A549 treated with RU486 at 1 μM for 4 hours (cell line): ENCODE measurements around the gene CIART. TPM values are rescaled to one million over a fixed set of nuclear protein-coding genes. Genes with fewer than 3 reads are reported as not detected.

ENCODE experiments used
- total RNA-seq: library from RNA; stranded (reverse); fragments of 200-300 nt; extraction: Qiagen RNA extraction; gene quantifications from 5 replicates; pipeline ENCODE4 v1.2.3, GENCODE V29; 2022; ENCODE audit warnings: low read depth

Gene CIART, protein sequence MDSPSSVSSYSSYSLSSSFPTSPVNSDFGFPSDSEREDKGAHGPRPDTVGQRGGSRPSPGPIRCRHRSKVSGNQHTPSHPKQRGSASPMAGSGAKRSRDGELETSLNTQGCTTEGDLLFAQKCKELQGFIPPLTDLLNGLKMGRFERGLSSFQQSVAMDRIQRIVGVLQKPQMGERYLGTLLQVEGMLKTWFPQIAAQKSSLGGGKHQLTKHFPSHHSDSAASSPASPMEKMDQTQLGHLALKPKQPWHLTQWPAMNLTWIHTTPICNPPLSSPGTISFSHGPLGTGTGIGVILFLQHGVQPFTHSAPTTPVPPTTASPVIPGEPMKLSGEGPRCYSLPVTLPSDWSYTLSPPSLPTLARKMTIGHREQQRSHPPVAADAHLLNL
- 0.22 to 0.69 TPM (median 0.43 TPM) in 5 replicates for total RNA-seq

DNA sequence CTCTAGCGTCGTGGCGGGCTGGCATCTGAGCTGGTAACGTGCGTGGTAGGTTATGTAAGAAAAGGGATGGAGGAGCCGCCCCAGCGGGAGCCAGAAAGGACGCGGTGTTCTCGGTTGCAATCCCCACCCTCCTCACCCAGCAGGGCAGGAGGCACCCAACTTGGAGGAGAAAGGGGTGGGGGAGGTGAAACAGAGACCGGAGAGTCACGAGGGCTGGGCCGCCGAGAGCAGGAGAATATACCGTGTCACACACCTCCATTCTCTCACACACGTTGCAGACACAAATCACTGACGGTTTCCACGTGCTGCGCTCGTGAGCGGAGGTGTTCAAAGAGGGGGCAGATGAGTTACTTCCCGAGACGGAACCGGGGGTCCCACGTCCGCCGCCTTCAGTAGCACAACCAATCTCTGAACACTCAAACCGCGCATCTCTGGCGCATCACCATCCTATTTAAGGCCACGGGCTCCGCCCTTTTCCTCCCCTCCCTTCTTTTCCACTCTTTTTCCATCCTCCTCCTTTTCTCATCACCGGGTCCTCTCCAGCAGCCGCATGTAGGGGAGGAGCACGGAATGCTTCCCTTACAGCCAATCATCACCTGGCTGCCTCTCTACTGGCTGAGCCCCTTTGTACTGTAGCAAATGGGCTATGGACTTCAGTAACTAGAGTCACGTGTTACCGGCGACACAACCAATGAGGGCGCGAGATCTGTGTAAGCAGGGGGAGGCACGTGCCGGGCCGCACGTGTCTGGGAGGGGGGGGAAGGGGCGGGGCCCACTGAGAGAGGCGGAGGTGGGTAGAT is at the start of gene CIART:
Gene CIART (plus strand): TSS at position 797 of the 800 bp plus-strand sequence. CDS start 714 bp downstream, outside the sequence.

DNA sequence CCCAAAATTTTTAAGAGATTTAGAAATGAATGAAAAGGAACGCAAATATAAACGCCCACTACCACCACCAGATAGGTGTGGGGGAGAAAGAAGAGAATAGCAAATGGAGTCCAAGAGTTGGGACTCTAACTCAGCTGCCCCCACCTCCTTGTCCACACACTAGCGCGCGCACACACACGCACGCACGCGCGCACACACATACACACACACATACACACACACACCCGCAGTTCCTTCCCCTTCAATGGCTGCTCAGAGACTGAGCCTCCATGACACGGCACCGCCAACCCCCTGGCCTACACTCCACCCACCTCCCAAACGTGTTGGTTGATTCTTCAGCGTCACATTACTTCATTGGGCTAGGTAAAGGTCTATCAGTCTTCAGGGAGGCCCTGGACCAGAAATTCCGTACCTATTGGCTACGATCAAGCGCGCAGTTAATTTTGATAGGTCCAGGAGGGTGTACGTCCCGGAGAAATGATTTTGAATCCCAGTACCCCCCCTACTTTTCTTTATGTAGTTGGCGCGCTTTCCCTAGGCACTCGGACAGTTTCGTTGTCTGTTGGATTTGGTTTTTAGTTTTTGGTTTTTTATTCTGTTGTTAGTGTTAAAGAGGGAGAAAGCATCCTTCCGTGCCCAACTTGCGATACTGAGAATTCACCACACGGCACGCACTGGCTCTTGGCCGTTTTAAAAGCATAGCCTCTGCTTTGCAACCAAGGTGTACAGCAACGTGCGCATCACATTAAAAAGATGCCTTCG is 46.3 kb upstream of the CIART start, which contains the start of gene ANP32E:
Gene ANP32E (minus strand): TSS at position 261 of the 762 bp plus-strand sequence. CDS start 326 bp downstream, outside the sequence.

DNA sequence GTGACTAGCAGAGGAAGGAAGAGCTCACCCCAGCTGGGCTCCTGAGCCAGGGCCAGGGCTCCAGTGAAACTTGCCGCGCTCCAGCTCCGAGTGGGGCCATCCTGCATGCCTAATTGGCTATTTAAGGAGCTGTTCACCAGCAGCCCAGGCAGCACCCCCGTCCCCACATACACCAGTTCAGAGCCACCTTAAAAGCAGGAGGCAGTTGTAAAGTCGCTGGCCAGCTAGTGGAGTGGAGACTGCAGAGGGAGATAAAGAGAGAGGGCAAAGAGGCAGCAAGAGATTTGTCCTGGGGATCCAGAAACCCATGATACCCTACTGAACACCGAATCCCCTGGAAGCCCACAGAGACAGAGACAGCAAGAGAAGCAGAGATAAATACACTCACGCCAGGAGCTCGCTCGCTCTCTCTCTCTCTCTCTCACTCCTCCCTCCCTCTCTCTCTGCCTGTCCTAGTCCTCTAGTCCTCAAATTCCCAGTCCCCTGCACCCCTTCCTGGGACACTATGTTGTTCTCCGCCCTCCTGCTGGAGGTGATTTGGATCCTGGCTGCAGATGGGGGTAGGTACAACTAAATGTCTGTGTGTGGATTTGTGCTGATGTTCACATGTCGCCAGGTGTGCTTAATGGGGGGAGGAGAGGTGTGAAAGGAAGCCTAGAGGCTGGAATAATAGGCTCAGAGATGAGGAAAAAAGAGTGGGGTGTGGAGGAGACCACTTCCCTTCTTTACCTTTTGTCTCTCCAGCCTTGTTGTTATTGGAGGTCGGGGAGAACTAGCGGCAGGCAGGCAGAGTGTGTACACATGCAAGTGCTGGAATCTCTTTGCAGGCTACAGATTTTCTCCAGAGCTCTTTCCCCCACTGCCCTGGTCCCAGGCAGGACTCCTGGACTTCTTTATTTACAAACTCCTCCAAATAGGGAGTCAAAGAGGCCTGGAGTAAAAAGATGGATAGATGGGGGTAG is 24.4 kb upstream of the CIART start, which contains the start of gene CA14:
Gene CA14 (plus strand): TSS at position 151 of the 962 bp plus-strand sequence. CDS start 355 bp downstream, at position 506.

DNA sequence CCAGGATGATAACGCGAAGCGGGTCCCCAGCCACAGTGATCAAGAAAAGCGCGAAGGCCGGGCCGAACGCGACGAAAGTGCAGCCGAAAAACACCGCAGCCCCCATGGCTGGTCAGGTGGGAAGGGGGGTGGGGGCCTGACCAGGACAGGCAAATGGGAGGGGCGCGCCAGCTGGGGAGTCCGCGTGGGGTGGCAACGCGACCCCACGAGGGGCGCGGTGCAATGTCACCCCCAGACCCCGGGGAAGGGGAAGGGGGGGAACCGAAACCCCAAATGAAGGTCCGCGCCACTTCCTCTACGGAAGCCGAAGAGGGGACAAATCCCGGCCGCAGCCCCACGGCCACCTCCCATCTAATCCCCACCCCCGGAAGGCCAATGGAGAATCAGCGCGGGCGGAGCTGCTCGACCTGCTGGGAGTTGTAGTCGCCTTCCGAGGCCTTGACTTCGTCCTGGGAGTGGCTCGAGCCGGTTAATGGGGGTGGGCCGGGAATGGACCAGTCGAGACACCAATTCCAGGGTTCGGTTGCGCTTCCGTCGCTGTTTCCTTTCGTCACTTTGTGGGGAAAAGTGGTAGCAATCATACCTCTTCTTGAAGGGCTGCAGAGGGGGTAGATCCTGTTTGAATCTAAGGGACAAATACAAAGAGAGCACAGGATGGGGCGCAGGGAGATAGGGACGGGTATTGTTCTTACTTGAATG is 13.5 kb upstream of the CIART start, which contains the start of gene APH1A:
Gene APH1A (minus strand): TSS at position 312 of the 699 bp plus-strand sequence. CDS start 206 bp downstream, at position 106.

DNA sequence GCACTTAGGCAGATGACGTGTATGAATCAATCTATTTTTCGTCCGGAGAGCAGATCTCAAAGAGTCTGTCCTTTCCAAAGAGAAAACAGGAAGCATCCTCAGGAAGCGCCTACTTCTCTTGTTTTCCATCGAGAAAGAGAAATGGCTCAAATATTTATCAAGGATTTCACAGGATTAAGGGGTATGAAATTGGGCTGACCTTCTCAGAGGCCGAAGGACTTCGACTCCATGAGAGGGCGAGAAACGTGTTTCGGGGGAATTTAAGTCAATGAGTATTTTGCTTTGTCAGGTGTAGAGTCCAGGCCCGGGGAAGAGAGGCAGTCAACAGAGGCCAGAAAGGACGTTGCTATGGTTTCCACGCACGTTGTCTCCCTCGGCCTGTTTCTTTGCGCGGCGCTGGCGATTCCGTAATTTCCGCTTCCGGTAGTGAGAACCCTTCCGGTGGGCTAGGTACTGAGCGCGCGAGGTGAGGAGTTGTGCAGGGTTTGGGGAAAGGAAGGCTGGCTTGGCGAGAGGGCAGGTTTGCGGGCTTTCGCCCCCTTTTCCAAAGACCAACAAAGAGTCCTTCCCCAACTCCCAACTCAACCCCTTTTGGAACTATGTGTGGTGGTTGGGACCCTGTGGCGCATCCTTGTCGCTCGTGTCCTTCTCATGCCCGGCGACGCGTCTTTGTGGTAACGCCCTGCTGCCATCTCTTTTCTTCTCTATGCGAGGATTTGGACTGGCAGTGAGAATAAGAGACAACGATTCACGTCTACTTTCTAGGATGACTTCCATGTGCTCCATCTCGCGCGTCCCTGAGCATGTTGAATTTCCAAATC is 11.3 kb downstream of the CIART start, which contains the start of gene MRPS21:
Gene MRPS21 (plus strand): TSS at position 429 of the 821 bp plus-strand sequence. CDS start 506 bp downstream, outside the sequence.

Other genes starting within 250 kb of the CIART start
- 16.1 to 17.5 TPM (median 16.9 TPM) in 5 replicates for gene VPS45, start 214.8 kb upstream of the CIART start, total RNA-seq
- 6.9 to 9.4 TPM (median 8.3 TPM) in 5 replicates for gene PLEKHO1, start 132.6 kb upstream of the CIART start, total RNA-seq
- gene ANP32E, start 46.4 kb upstream of the CIART start, total RNA-seq = 36.2 to 67.0 TPM (median 52.2 TPM) in 5 replicates
- gene CA14, start 24.8 kb upstream of the CIART start, total RNA-seq = not detected in 5 replicates
- gene APH1A, start 13.5 kb upstream of the CIART start, total RNA-seq = 119 to 140 TPM (median 134 TPM) in 5 replicates
- 0.13 to 0.70 TPM (median 0.40 TPM) in 5 replicates for gene C1orf54, start 9.8 kb upstream of the CIART start, total RNA-seq
- gene MRPS21, start 11.3 kb downstream of the CIART start, total RNA-seq = 82.6 to 99.4 TPM (median 85.5 TPM) in 5 replicates
- 48.1 to 62.5 TPM (median 56.4 TPM) in 5 replicates for gene PRPF3, start 39.0 kb downstream of the CIART start, total RNA-seq
- gene RPRD2, start 81.6 kb downstream of the CIART start, total RNA-seq = 14.4 to 15.6 TPM (median 15.1 TPM) in 5 replicates
- 19.8 to 22.5 TPM (median 20.6 TPM) in 5 replicates for gene TARS2, start 204.9 kb downstream of the CIART start, total RNA-seq
- gene ECM1, start 225.6 kb downstream of the CIART start, total RNA-seq = 1.5 to 2.4 TPM (median 1.8 TPM) in 5 replicates
- 0.29 to 0.46 TPM in 2 of 5 replicates, not detected in the others for gene FALEC, start 233.2 kb downstream of the CIART start, total RNA-seq